CD4-positive, CD25-positive, alpha-beta regulatory T cell (primary cell): ENCODE results near the gene SCMH1. TPM values are rescaled to one million over a fixed set of nuclear protein-coding genes. Genes with fewer than 3 reads are reported as not detected.

ENCODE experiments used
- ATAC-seq, 2 donors: fragments of 150-1000 bp; cut with Tn5 transposase; one replicate each; pipeline ENCODE4 v1.10.0; 2021; ENCODE audit warnings: low read depth in 2 of 2, moderate number of reproducible peaks in 2 of 2, moderate library complexity in 1 of 2
- DNase-seq, 3 donors: peaks; one replicate each; pipeline versions ENCODE4 v3.0.0 to v3.0.0-alpha.2; 2012 to 2022; ENCODE audit warnings: mixed read lengths in 1 of 3
- H3K27ac ChIP-seq: one replicate; pipeline ENCODE4 v1.7.0; 2013; ENCODE audit warnings: mild to moderate bottlenecking, low read length; ENCODE audit not compliant: insufficient read depth, poor library complexity, severe bottlenecking
- H3K27me3 ChIP-seq: one replicate; pipeline ENCODE4 v1.7.0; 2013; ENCODE audit warnings: low read length; ENCODE audit not compliant: control insufficient read depth, insufficient read depth
- H3K36me3 ChIP-seq: one replicate; pipeline ENCODE4 v1.7.0; 2013; ENCODE audit warnings: mild to moderate bottlenecking, low read length, moderate library complexity; ENCODE audit not compliant: control insufficient read depth, insufficient read depth
- H3K4me1 ChIP-seq: 2 replicates; pipeline ENCODE4 v1.7.0; 2013; ENCODE audit warnings: mild to moderate bottlenecking, low read length; ENCODE audit not compliant: insufficient read depth, control insufficient read depth, poor library complexity, severe bottlenecking
- H3K4me3 ChIP-seq: one replicate; pipeline ENCODE4 v1.7.0; 2013; ENCODE audit warnings: low read depth, mild to moderate bottlenecking, low read length, moderate library complexity
- H3K9me3 ChIP-seq, 2 experiments: 1 replicate in 1 of 2; 2 replicates in 1 of 2; pipeline ENCODE4 v1.7.0; 2013; ENCODE audit warnings: low read length in 2 of 2, mild to moderate bottlenecking in 1 of 2, moderate library complexity in 1 of 2; ENCODE audit not compliant: control insufficient read depth in 2 of 2
- H3K27ac Mint-ChIP-seq, 3 donors: one replicate each; pipeline ENCODE4 v1.8.0; 2020 to 2022; ENCODE audit warnings: mild to moderate bottlenecking in 3 of 3, mixed read lengths in 3 of 3, moderate library complexity in 2 of 3
- H3K27me3 Mint-ChIP-seq: one replicate; pipeline ENCODE4 v1.8.0; 2022; ENCODE audit warnings: mild to moderate bottlenecking, mixed read lengths
- H3K36me3 Mint-ChIP-seq: one replicate; pipeline ENCODE4 v1.8.0; 2020; ENCODE audit warnings: mixed read lengths
- H3K4me1 Mint-ChIP-seq, 4 donors: one replicate each; pipeline ENCODE4 v1.8.0; 2020 to 2022; ENCODE audit warnings: mixed read lengths in 4 of 4, mild to moderate bottlenecking in 1 of 4
- H3K4me3 Mint-ChIP-seq, 4 donors: one replicate each; pipeline ENCODE4 v1.8.0; 2020 to 2022; ENCODE audit warnings: mild to moderate bottlenecking in 4 of 4, mixed read lengths in 4 of 4, moderate library complexity in 3 of 4
- H3K9me3 Mint-ChIP-seq, 7 donors: one replicate each; pipeline ENCODE4 v1.8.0; 2020 to 2022; ENCODE audit warnings: mixed read lengths in 7 of 7, mild to moderate bottlenecking in 3 of 7, moderate library complexity in 2 of 7
- polyA plus RNA-seq, 4 donors: library from polyadenylated mRNA; unstranded; fragments of 300-500 nt; fragmentation: Illumina TruSeq; gene quantifications; one replicate each; pipeline ENCODE4 v1.2.3, GENCODE V29; 2021
- total RNA-seq: library from RNA; stranded (reverse); gene quantifications from one replicate; pipeline ENCODE4 v1.2.3, GENCODE V29; 2022

The SCMH1 gene
- total and polyA plus RNA-seq, 5 donors from 2014 or later, result 3.4 to 27.6 (median 5.5) TPM

DNA sequence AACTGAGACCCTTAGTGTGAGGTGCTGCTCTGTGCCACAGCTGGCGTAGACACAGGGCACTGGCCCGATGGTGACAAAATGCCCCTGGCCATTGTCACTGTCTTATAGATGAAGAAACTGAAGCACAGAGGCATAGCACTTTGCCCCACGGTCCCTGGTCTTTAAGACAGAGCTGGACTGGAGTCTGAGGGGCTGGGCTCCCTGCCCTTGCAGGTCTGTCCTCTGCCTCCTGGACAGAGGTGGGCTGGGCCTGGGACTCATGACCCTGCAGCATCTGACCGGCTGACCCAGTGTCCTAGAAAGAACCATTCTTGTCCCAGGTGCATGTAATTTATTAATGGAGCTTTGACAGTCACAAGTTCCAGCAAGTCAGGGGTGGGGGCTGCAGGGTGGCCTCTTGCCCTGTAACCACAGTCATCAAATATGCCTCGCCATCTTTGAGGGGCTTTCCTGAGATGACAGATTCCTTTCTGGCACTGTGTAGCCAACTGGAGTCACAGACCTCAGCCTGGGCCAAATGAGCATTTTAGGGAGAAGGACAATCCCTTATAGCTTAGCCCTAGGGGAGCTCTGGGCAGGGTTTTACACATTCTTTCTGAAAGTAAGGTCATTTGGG, 226.7 kb downstream of the SCMH1 start:
- no peak overlapping the region for H3K4me3 ChIP-seq
- H3K9me3 ChIP-seq, result no peaks in the 10 kb centered on the region
- H3K36me3 ChIP-seq, result peaks cover 28% of the 10 kb centered on the region
- no peak overlapping the region for H3K27ac ChIP-seq
- ATAC-seq (no peak), DNase-seq (no peak)
- Mint-ChIP-seq H3K27me3 (no peaks in the 10 kb centered on the region), H3K4me1 (peaks cover 0 to 10% (median 5%) of the 10 kb centered on the region in 4 donors), H3K9me3 (no peaks in the 10 kb centered on the region), H3K4me3 (no peak overlapping the region), H3K27ac (peak overlapping the region in 2 of 3 donors; percentile 64 to 85), H3K36me3 (peaks cover 34% of the 10 kb centered on the region)
- H3K4me1 ChIP-seq, result no peaks in the 10 kb centered on the region
- H3K27me3 ChIP-seq, result no peaks in the 10 kb centered on the region

GRCh38 chr1:41014871-41015270, 227.2 kb downstream of the SCMH1 start:
- Histone ChIP-seq H3K4me1 (no peaks in the 10 kb centered on the region), H3K27me3 (no peaks in the 10 kb centered on the region), H3K9me3 (no peaks in the 10 kb centered on the region), H3K4me3 (no peak overlapping the region), H3K36me3 (peaks cover 33% of the 10 kb centered on the region), H3K27ac (no peak overlapping the region)
- Mint-ChIP-seq H3K4me1 (peaks cover 0 to 10% (median 5%) of the 10 kb centered on the region in 4 donors), H3K27me3 (no peaks in the 10 kb centered on the region), H3K4me3 (no peak overlapping the region), H3K27ac (peak overlapping the region; percentile 64 to 85 (median 72)), H3K9me3 (no peaks in the 10 kb centered on the region), H3K36me3 (peaks cover 39% of the 10 kb centered on the region)
- ATAC-seq (no peak), DNase-seq (no peak)

DNA sequence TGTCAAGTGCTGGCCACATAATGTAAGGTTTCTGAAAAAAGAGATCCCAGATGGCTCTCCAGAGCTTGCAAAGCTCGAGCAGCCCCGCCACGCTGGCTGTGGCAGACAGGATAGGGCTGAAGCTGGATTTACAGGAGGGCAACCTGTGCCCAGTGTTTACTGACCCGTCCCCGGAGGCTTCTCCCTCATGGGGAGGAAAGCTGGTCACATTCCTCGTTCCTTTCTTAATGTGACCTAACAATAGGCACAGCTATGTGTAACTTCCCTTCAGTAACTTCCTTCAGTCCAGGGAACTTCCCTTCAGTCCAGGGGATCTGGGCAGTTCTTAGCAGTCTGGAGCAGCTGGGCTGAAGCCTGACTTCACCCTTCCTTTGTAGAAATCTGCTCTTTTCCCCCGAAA, 228.3 kb downstream of the SCMH1 start:
- no peak overlapping the region for H3K27ac Mint-ChIP-seq
- no peaks in the 10 kb centered on the region for H3K27me3 ChIP-seq
- H3K27me3 Mint-ChIP-seq, result no peaks in the 10 kb centered on the region
- DNase-seq, result no peak
- no peak for ATAC-seq
- peak overlapping the region in 1 of 4 donors; percentile 27 for H3K4me3 Mint-ChIP-seq
- H3K9me3 ChIP-seq, result no peaks in the 10 kb centered on the region
- H3K36me3 ChIP-seq, result peaks cover 43% of the 10 kb centered on the region
- H3K4me1 Mint-ChIP-seq, result peaks cover 0 to 10% (median 5%) of the 10 kb centered on the region in 4 donors
- no peak overlapping the region for H3K27ac ChIP-seq
- no peaks in the 10 kb centered on the region for H3K4me1 ChIP-seq
- no peaks in the 10 kb centered on the region for H3K9me3 Mint-ChIP-seq
- peaks cover 38% of the 10 kb centered on the region for H3K36me3 Mint-ChIP-seq
- H3K4me3 ChIP-seq, result no peak overlapping the region

DNA sequence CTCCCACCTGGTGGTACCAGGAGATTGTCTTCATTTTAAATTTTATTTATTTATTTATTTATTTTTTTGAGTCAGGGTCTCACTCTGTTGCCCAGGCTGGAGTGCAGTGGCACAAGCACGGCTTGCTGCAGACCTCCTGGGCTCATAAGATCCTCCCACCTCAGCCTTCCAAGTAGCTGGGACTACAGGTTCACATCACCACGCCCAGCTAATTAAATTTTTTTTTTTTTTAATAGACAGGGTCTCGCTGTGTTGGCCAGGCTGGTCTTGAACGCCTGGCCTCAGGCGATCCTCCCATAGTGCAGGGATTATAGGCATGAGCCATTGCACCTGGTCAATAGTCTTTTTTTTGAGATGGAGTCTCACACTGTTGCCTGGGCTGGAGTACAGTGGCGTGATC, 229.1 kb downstream of the SCMH1 start:
- Histone ChIP-seq H3K27me3 (no peaks in the 10 kb centered on the region), H3K9me3 (no peaks in the 10 kb centered on the region), H3K27ac (no peak overlapping the region), H3K4me3 (no peak overlapping the region), H3K4me1 (no peaks in the 10 kb centered on the region), H3K36me3 (peaks cover 48% of the 10 kb centered on the region)
- Mint-ChIP-seq H3K36me3 (peaks cover 46% of the 10 kb centered on the region), H3K4me3 (no peak overlapping the region), H3K9me3 (no peaks in the 10 kb centered on the region), H3K27me3 (no peaks in the 10 kb centered on the region), H3K27ac (no peak overlapping the region), H3K4me1 (peaks cover 0 to 10% (median 5%) of the 10 kb centered on the region in 4 donors)
- ATAC-seq (no peak), DNase-seq (no peak)

GRCh38 chr1:41010345-41010744, 231.8 kb downstream of the SCMH1 start:
- Mint-ChIP-seq H3K4me3 (no peak overlapping the region), H3K27ac (no peak overlapping the region), H3K27me3 (no peaks in the 10 kb centered on the region)

GRCh38 chr1:41009466-41009865, 232.6 kb downstream of the SCMH1 start:
- no peak for DNase-seq
- H3K9me3 ChIP-seq, result no peaks in the 10 kb centered on the region
- H3K27me3 Mint-ChIP-seq, result no peaks in the 10 kb centered on the region
- no peak overlapping the region for H3K4me3 ChIP-seq
- H3K27ac ChIP-seq, result no peak overlapping the region
- peak overlapping the region in 1 of 3 donors; percentile 39 for H3K27ac Mint-ChIP-seq
- H3K4me1 Mint-ChIP-seq, result peaks cover 0 to 5% (median 2%) of the 10 kb centered on the region in 4 donors
- peaks cover 61% of the 10 kb centered on the region for H3K36me3 Mint-ChIP-seq
- H3K9me3 Mint-ChIP-seq, result no peaks in the 10 kb centered on the region
- no peak overlapping the region for H3K4me3 Mint-ChIP-seq
- H3K4me1 ChIP-seq, result no peaks in the 10 kb centered on the region
- ATAC-seq, result no peak
- peaks cover 71% of the 10 kb centered on the region for H3K36me3 ChIP-seq
- no peaks in the 10 kb centered on the region for H3K27me3 ChIP-seq

More at GRCh38 chr1:41010345-41010744, 231.8 kb downstream of the SCMH1 start:
- no peak for ATAC-seq
- Histone ChIP-seq H3K36me3 (peaks cover 72% of the 10 kb centered on the region), H3K4me1 (no peaks in the 10 kb centered on the region), H3K27me3 (no peaks in the 10 kb centered on the region), H3K4me3 (no peak overlapping the region), H3K27ac (no peak overlapping the region), H3K9me3 (no peaks in the 10 kb centered on the region)
- H3K36me3 Mint-ChIP-seq, result peaks cover 68% of the 10 kb centered on the region
- H3K9me3 Mint-ChIP-seq, result no peaks in the 10 kb centered on the region
- no peak for DNase-seq
- peaks cover 0 to 10% (median 5%) of the 10 kb centered on the region in 4 donors for H3K4me1 Mint-ChIP-seq

DNA sequence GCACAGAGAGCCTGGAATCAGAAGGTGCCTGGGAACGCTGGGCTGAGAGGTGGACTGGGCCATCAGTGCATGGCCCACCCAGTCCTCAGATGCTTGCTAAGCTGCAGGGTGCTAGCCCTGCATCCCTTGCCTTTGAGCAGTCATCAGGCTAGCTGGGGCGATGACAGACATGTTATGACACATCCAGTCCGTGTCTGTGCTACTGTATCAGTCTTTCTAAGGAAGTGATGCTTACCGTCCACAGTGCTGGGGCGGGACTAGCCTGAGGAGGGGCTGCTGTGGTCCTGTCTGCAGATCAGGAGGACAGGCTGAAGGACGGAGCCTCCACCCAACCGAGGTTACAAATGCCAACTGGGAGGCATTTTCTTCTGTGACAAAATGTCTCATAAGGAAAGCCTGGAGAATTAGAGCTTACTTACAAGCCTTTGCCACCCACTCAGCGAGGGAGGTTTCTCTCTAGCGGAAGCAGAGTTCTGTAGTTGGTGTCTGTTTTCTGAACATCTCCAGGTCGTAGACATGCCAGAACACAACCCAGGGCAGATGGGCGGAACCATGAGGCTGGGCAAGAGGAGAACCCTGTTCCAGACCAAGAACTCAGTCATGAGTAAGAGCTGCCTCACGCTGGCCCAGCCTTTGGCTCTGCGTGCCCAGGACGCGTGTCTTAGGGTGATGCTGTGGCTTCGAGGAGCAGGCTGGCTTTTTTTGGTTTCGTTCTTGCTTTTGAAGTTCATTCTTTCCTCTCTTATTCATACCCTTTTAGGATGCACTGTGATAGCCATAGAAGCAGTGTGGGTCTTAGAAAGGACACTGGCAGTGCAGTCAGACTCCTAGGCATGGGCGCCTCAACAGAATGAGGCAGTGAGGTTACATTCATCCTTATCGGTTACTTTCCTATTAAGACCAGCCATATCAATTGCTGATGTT, 234.9 kb downstream of the SCMH1 start:
- no peaks in the 10 kb centered on the region for H3K27me3 ChIP-seq
- H3K27me3 Mint-ChIP-seq, result no peaks in the 10 kb centered on the region
- H3K4me3 ChIP-seq, result no peak overlapping the region
- no peaks in the 10 kb centered on the region for H3K9me3 Mint-ChIP-seq
- H3K36me3 Mint-ChIP-seq, result peaks cover 68% of the 10 kb centered on the region
- peaks cover 13% of the 10 kb centered on the region for H3K4me1 ChIP-seq
- H3K9me3 ChIP-seq, result no peaks in the 10 kb centered on the region
- DNase-seq, result no peak
- H3K27ac ChIP-seq, result no peak overlapping the region
- peaks cover 7 to 21% (median 15%) of the 10 kb centered on the region in 4 donors for H3K4me1 Mint-ChIP-seq
- H3K4me3 Mint-ChIP-seq, result no peak overlapping the region
- peak overlapping the region in 1 of 3 donors; percentile 60 for H3K27ac Mint-ChIP-seq
- H3K36me3 ChIP-seq, result peaks cover 73% of the 10 kb centered on the region
- no peak for ATAC-seq
